ENCODE results near the gene DOK6. TPM values are rescaled to one million over a fixed set of nuclear protein-coding genes. Genes with fewer than 3 reads are reported as not detected.

The DOK6 gene
- total and polyA plus RNA-seq, 2 experiments from 2014 or later: 0.29 to 0.42 TPM

DNA sequence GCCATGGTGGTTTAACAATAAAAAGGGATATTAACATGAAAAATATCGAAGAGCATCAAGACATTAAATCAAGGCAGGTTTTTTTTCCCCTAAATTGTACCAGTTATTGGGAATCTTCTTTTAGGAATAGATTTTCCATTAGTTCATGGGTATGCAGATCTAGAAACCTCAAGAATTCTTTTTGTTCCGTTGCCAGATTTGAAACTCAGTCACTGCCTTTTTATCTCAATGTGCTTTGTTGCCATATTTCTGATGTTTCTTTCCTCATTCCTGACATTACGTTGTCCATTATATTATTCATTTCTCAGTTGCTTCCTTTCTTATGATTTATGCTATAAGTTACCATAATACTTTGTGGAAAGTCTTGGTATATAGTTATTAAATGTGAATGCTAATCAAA is 384.8 kb downstream of the DOK6 start:
- no peaks in the 10 kb centered on the region for H3F3A ChIP-seq (replicated peaks; ENCODE audit: low read depth)
- no peak for DNase-seq (ENCODE audit: low spot score)
- no peak overlapping the region for H2AFZ ChIP-seq
- H3K27ac ChIP-seq (ENCODE audit: low read depth): no peak overlapping the region
- Mint-ChIP-seq H3K36me3 (ENCODE audit: low read depth) (no peaks in the 10 kb centered on the region), H3K4me1 (peaks cover 3% of the 10 kb centered on the region; the same call in 1 of the 3 replicates), H3K9me3 (no peaks in the 10 kb centered on the region), H3K27ac (no peak overlapping the region), H3K27me3 (ENCODE audit: insufficient read depth, low read depth, poor library complexity) (no peaks in the 10 kb centered on the region), H3K4me3 (no peak overlapping the region)
- no peak overlapping the region for H3K4me3 ChIP-seq
- no peaks in the 10 kb centered on the region for H4K20me1 ChIP-seq (replicated peaks; ENCODE audit: insufficient read depth)
- no peaks in the 10 kb centered on the region; the same call in 1 of the 2 replicates for H3K9me2 ChIP-seq (ENCODE audit: insufficient read depth)
- H3K27me3 ChIP-seq (ENCODE audit: insufficient read depth): no peaks in the 10 kb centered on the region
- no peaks in the 10 kb centered on the region for H3K4me1 ChIP-seq (ENCODE audit: insufficient read depth)
- H3K36me3 ChIP-seq (ENCODE audit: insufficient read depth): no peaks in the 10 kb centered on the region
- ATAC-seq: no peak
- H3K79me2 ChIP-seq (replicated peaks; ENCODE audit: insufficient read depth): no peaks in the 10 kb centered on the region
- no peak overlapping the region for H3K4me2 ChIP-seq
- TF ChIP-seq ZNF114 (CRISPR knock-in tag; IDR thresholded peaks at IDR 0.05) (no peak), NANOG (IDR thresholded peaks at IDR 0.05; ENCODE audit: borderline replicate concordance) (no peak), EZH2 (IDR thresholded peaks at IDR 0.05; ENCODE audit: low read depth, unreplicated experiment) (no peak), EZH2phosphoT487 (IDR thresholded peaks at IDR 0.05; ENCODE audit: unreplicated experiment) (no peak), REST (IDR thresholded peaks at IDR 0.05; ENCODE audit: unreplicated experiment) (no peak), CREB1 (CRISPR knock-in tag; IDR thresholded peaks at IDR 0.05; ENCODE audit: low read depth) (no peak), STAT1 (IDR thresholded peaks at IDR 0.05; ENCODE audit: unreplicated experiment) (no peak)

DNA sequence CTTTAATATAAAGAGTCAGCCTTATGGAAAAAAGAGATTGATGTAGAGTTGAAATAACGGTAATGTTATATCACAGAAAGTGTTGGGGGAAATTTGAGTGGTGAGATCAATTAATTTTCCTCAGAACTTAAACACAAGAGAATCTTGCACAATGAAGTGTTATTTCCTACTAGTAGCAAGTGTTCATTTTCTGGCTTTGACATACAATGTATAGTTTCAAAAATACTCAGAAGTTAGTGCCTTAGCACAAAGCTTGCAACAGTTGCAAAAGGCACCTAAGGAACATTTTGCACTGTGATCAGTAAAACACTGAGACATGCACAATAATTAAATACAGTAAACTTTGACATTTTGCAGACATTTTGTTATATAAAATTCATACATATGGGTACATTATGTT is 385.7 kb downstream of the DOK6 start:
- H3K4me2 ChIP-seq: no peak overlapping the region
- no peak overlapping the region for H3K4me3 Mint-ChIP-seq
- no peaks in the 10 kb centered on the region for H3K4me1 ChIP-seq (ENCODE audit: insufficient read depth)
- no peaks in the 10 kb centered on the region for H3F3A ChIP-seq (replicated peaks; ENCODE audit: low read depth)
- DNase-seq (ENCODE audit: low spot score) (no peak), ATAC-seq (no peak)
- H3K36me3 Mint-ChIP-seq (ENCODE audit: low read depth): no peaks in the 10 kb centered on the region
- H3K36me3 ChIP-seq (ENCODE audit: insufficient read depth): no peaks in the 10 kb centered on the region
- H3K27ac ChIP-seq (ENCODE audit: low read depth): no peak overlapping the region
- peaks cover 3% of the 10 kb centered on the region; the same call in 1 of the 3 replicates for H3K4me1 Mint-ChIP-seq
- H3K27me3 Mint-ChIP-seq (ENCODE audit: insufficient read depth, low read depth, poor library complexity): no peaks in the 10 kb centered on the region
- no peaks in the 10 kb centered on the region for H3K27me3 ChIP-seq (ENCODE audit: insufficient read depth)
- no peak overlapping the region for H3K27ac Mint-ChIP-seq
- no peaks in the 10 kb centered on the region; the same call in 1 of the 2 replicates for H3K9me2 ChIP-seq (ENCODE audit: insufficient read depth)
- no peaks in the 10 kb centered on the region for H3K9me3 Mint-ChIP-seq
- H3K79me2 ChIP-seq (replicated peaks; ENCODE audit: insufficient read depth): no peaks in the 10 kb centered on the region
- H3K4me3 ChIP-seq: no peak overlapping the region
- no peak overlapping the region for H2AFZ ChIP-seq
- no peaks in the 10 kb centered on the region for H4K20me1 ChIP-seq (replicated peaks; ENCODE audit: insufficient read depth)
- TF ChIP-seq POLR2AphosphoS5 (IDR thresholded peaks at IDR 0.05; ENCODE audit: low read depth) (no peak), ZNF462 (CRISPR knock-in tag; IDR thresholded peaks at IDR 0.05) (no peak), ZNF114 (CRISPR knock-in tag; IDR thresholded peaks at IDR 0.05) (no peak), ETS1 (IDR thresholded peaks at IDR 0.05) (no peak), NANOG (IDR thresholded peaks at IDR 0.05; ENCODE audit: borderline replicate concordance) (no peak), ZNF331 (CRISPR knock-in tag; IDR thresholded peaks at IDR 0.05; ENCODE audit: low read depth) (no peak)
